ENCODE results near the gene PSMG4.

The PSMG4 gene

GRCh38 chr6:3310703-3311102 lies 52.0 kb downstream of the PSMG4 start:
- H3K4me3 ChIP-seq (replicated peaks; ENCODE audit: low read depth, low read length): no peak overlapping the region
- no peak for TF ChIP-seq CTCF (IDR thresholded peaks at IDR 0.05; ENCODE audit: low read depth, low read length, missing control alignments)
- DNase-seq (ENCODE audit: extremely low read depth, low read depth): no peak

- TF ChIP-seq CTCF (IDR thresholded peaks at IDR 0.05; ENCODE audit: low read depth, low read length, missing control alignments): no peak
- DNase-seq (ENCODE audit: extremely low read depth, low read depth): no peak
- H3K4me3 ChIP-seq (replicated peaks; ENCODE audit: low read depth, low read length): no peak overlapping the region
Observed at GRCh38 chr6:3311826-3312225, 53.1 kb downstream of the PSMG4 start.

GRCh38 chr6:3312604-3313231 lies 54.0 kb downstream of the PSMG4 start:
- TF ChIP-seq CTCF (IDR thresholded peaks at IDR 0.05; ENCODE audit: low read depth, low read length, missing control alignments): no peak
- H3K4me3 ChIP-seq (replicated peaks; ENCODE audit: low read depth, low read length): no peak overlapping the region
- no peak for DNase-seq (ENCODE audit: extremely low read depth, low read depth)

GRCh38 chr6:3314176-3314575 lies 55.4 kb downstream of the PSMG4 start:
- no peak overlapping the region for H3K4me3 ChIP-seq (replicated peaks; ENCODE audit: low read depth, low read length)
- TF ChIP-seq CTCF (IDR thresholded peaks at IDR 0.05; ENCODE audit: low read depth, low read length, missing control alignments): no peak
- no peak for DNase-seq (ENCODE audit: extremely low read depth, low read depth)

GRCh38 chr6:3314621-3315467 lies 56.1 kb downstream of the PSMG4 start:
- H3K4me3 ChIP-seq (replicated peaks; ENCODE audit: low read depth, low read length): no peak overlapping the region
- TF ChIP-seq CTCF (IDR thresholded peaks at IDR 0.05; ENCODE audit: low read depth, low read length, missing control alignments): no peak
- no peak for DNase-seq (ENCODE audit: extremely low read depth, low read depth)

GRCh38 chr6:3315841-3316240 lies 57.1 kb downstream of the PSMG4 start:
- no peak for TF ChIP-seq CTCF (IDR thresholded peaks at IDR 0.05; ENCODE audit: low read depth, low read length, missing control alignments)
- DNase-seq (ENCODE audit: extremely low read depth, low read depth): no peak
- no peak overlapping the region for H3K4me3 ChIP-seq (replicated peaks; ENCODE audit: low read depth, low read length)
